ENCODE data around the gene NUFIP1.
"Not testable (repeated sequence)": the region's sequence is repeated elsewhere in the genome, so short reads cannot be mapped to it uniquely, and the experiment has no call there.

The NUFIP1 gene

GRCh38 chr13:44919104-44919804 is 70.0 kb downstream of the NUFIP1 start:
- no peak for DNase-seq (ENCODE audit: low read depth)

GRCh38 chr13:44918326-44919103 is 70.8 kb downstream of the NUFIP1 start:
- peak; percentile 64 for DNase-seq (ENCODE audit: low read depth)

- peak; percentile 96 for DNase-seq (ENCODE audit: low read depth)
Measured at GRCh38 chr13:44917589-44918325, 71.5 kb downstream of the NUFIP1 start.

- DNase-seq (ENCODE audit: low read depth): no peak
Measured at GRCh38 chr13:44912278-44913016, 76.8 kb downstream of the NUFIP1 start.

DNA sequence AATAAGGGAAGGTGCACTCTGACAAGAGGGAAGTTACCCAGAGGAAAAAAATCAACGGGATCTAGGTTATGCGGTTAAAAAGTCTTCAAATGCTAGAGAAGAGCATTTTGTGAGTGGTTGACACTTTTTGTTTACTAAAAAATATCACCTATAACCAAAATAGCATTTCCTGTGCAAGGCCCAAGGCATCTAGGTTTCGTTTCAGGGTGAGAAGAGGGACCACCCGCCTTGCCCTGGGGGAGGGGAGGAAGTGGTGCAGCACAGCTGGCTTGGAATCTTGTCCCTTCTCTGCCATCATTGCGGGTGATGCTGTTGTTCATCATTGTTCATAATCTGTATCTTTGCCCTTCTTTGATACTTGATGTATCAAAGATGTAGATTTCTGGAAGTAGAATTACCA is 80.6 kb downstream of the NUFIP1 start:
- no peak for DNase-seq (ENCODE audit: low read depth)

- DNase-seq (ENCODE audit: low read depth): no peak
Measured at GRCh38 chr13:44908266-44908665, 81.0 kb downstream of the NUFIP1 start.

DNA sequence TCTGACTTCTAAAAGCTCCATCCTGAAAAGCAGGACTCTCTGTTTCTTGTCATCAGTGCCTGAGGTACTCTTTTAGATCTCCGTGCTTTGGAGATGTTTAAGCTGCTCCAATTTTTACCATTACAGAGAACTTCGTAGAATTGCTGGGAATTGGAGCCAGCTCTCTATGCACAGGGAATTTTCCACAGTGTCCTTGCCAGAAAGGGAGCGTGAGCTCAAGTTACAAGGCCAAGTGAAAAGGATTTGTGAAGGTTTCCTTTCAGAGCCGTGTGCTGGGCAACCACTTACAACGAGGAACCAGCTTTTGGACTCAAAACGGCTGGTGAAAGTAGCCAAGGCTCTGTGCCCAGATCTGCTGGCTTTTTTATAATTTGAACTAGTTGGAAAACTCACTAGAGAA is 82.6 kb downstream of the NUFIP1 start:
- DNase-seq (ENCODE audit: low read depth): no peak

DNA sequence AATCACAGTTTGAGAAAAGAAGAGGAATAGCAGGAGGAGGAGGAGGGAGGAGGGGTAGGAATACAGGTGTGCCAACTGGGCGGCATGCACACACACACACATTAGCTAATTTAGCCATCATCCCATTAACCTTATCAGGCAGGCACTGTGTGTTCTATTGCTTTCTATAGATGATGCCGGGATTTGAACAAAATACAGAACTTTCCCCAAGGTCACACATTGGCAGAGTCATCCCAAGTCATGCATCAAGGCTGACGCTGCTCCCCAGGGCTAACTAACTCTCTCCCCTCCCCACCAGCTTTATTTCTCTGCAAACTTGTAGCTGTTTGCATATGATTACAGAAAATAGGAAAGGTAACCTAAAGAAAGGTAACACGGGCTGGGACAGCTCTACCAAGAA is 83.0 kb downstream of the NUFIP1 start:
- DNase-seq (ENCODE audit: low read depth): no peak

DNA sequence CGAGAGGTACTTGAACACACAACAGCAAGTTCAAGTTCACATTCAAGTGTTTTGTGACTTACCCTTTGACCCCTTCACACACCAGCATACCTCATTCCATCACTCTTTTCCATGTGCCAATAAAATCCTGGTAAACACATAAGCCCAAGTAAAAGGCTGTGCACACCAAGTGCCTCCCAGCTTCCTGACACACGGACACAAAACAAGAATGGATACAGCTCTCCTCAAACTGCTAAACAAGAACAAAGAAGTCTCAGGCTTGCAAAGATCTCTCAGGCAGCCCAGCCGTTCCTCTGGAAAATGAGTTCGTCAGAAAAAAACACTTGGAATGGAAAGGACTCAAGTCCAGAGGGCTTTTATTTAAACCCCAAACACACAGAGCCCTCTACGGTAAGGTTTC is 83.7 kb downstream of the NUFIP1 start:
- no peak for DNase-seq (ENCODE audit: low read depth)

DNA sequence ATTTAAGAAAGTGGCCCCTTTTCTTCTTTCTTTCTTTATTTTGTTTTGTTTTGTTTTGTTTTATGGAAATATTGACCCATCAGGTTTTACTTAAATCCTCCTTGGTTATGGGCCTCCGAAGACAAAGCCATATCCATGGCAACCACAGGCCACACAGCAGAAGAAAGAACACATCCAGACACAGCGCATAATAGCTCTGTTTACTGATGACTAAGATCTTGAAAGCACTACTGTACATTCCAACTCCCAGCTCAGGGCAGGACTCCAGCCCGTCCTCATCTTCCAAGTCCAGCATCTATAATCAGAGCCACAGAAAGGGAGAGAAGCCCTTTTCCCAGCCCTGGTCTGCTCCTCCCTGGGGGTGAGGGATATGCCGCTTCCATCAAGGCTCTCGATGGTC is 84.3 kb downstream of the NUFIP1 start:
- DNase-seq (ENCODE audit: low read depth): no peak

GRCh38 chr13:44903574-44903985 is 85.7 kb downstream of the NUFIP1 start:
- DNase-seq (ENCODE audit: low read depth): no peak

GRCh38 chr13:44902738-44903137 is 86.5 kb downstream of the NUFIP1 start:
- no peak for DNase-seq (ENCODE audit: low read depth)

- DNase-seq (ENCODE audit: low read depth): no peak
Measured at GRCh38 chr13:44899967-44900366, 89.3 kb downstream of the NUFIP1 start.

- not testable (repeated sequence) for DNase-seq (ENCODE audit: low read depth)
Measured at GRCh38 chr13:44898308-44898707, 91.0 kb downstream of the NUFIP1 start.

- DNase-seq (ENCODE audit: low read depth): no peak
Measured at GRCh38 chr13:44895953-44896335, 93.3 kb downstream of the NUFIP1 start.

DNA sequence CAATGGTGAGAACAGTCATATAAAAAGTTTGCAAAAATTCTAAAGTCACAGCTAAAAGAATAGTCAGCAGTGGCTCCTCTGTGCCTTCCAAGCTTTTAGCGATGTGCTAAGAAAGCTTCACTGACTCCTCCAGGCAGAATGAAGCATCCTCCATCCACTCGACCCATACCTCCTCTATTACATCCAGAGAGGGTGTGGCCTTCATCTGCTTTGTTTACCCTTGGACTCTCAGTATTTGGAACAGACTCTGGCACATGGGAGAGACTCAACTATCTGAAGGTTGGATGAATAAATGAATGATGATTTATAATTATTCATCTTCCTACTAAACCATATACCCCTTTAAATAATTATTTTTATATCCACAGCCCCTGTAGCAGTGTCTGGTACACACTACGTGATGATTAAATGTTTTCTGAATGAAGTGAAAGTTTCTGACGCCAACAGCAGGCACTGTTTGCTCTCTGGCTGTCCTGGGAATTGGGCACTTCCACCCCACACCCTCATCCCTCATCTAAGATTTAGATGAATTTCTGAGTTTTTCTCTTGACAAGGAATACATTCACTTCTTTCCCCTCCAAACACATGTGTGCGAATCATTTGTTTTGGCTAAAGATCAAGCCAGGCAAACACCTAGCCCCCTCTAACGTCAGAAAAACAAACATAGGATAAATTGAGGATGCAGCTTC is 93.9 kb downstream of the NUFIP1 start:
- no peak for DNase-seq (ENCODE audit: low read depth)

DNA sequence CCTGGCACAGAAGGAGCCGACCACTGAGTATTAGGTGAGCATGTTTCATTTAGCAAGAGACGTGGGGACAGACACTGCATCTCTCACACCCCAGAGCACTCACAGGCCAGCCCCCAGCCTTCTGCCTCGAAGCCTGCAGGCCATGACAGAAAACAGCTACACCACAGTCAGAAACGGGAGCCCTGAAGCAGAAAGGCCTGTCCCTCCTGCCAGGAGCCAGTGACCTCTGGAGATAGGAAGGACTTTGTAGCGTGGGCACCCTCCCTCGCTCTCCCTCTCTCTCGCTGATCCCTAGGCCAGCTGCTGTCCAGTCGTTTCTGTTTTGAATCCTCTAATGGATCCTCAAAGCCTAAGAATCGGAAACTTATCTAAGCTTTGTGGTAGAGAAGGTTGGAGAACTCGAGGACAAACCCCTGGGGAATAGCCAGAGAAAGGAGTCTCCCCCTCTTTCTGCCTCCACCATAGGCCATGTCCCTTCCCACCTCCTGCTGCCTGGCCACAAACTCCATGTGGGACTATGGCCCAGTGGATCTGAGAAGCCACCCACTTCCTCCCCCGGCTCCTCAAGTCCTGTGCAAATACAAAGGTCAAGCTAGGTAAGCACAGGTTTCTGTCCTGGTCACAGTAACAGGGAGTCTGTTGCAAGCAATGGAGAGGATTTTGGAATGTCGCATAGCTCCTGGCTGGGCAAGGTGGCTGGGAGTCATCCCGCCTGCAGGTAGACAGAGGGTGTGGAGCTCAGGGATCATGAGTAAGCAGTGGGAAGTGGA is 95.1 kb downstream of the NUFIP1 start:
- DNase-seq (ENCODE audit: low read depth): no peak
